Trophoblast cell (in vitro differentiated cells and primary cell): Measurements from ENCODE around the gene PHF12.

Experiments
- DNase-seq, 2 donors: peaks; one replicate each; pipeline ENCODE4 v3.0.0-alpha.2; 2016
- H2AFZ ChIP-seq: 2 replicates; pipeline ENCODE4 v1.6.1; 2013; ENCODE audit warnings: low read length, moderate library complexity, mild to moderate bottlenecking; ENCODE audit not compliant: insufficient read depth, poor library complexity
- H2AK5ac ChIP-seq: 2 replicates; pipeline ENCODE4 v1.6.1; 2013; ENCODE audit warnings: mild to moderate bottlenecking, low read length
- H2BK120ac ChIP-seq: 2 replicates; pipeline ENCODE4 v1.6.1; 2013; ENCODE audit warnings: low read length, mild to moderate bottlenecking, moderate library complexity; ENCODE audit not compliant: insufficient read depth, poor library complexity
- H2BK12ac ChIP-seq: 2 replicates; pipeline ENCODE4 v1.6.1; 2013; ENCODE audit warnings: mild to moderate bottlenecking, low read length, moderate library complexity
- H2BK5ac ChIP-seq: 2 replicates; pipeline ENCODE4 v1.6.1; 2013; ENCODE audit warnings: low read length, low read depth, moderate library complexity, mild to moderate bottlenecking; ENCODE audit not compliant: poor library complexity
- H3K14ac ChIP-seq: 2 replicates; pipeline ENCODE4 v1.6.1; 2013; ENCODE audit warnings: mild to moderate bottlenecking, low read length
- H3K18ac ChIP-seq: 2 replicates; pipeline ENCODE4 v1.6.1; 2013; ENCODE audit warnings: mild to moderate bottlenecking, low read length
- H3K23ac ChIP-seq: 2 replicates; pipeline ENCODE4 v1.6.1; 2013; ENCODE audit warnings: low read length
- H3K27ac ChIP-seq: 2 replicates; pipeline ENCODE4 v1.5.1; 2013; ENCODE audit warnings: low read depth, mild to moderate bottlenecking, inconsistent platforms, low read length, moderate library complexity
- H3K27me3 ChIP-seq: 2 replicates; pipeline ENCODE4 v1.6.1; 2013; ENCODE audit warnings: inconsistent platforms, mild to moderate bottlenecking, low read length, moderate library complexity; ENCODE audit not compliant: insufficient read depth
- H3K36me3 ChIP-seq, 2 experiments: 1 replicate in 1 of 2; 2 replicates in 1 of 2; pipeline ENCODE4 v1.6.1; 2013; ENCODE audit warnings: low read length in 2 of 2, mild to moderate bottlenecking in 2 of 2, moderate library complexity in 1 of 2; ENCODE audit not compliant: insufficient read depth in 2 of 2, control insufficient read depth in 1 of 2
- H3K4ac ChIP-seq: 2 replicates; pipeline ENCODE4 v1.6.1; 2013; ENCODE audit warnings: low read depth, mild to moderate bottlenecking, low read length, moderate library complexity
- H3K4me1 ChIP-seq, 2 experiments: 1 replicate in 1 of 2; 2 replicates in 1 of 2; pipeline ENCODE4 v1.6.1; 2013; ENCODE audit warnings: low read length in 2 of 2, mild to moderate bottlenecking in 2 of 2, moderate library complexity in 1 of 2; ENCODE audit not compliant: insufficient read depth in 2 of 2, control insufficient read depth in 1 of 2
- H3K4me2 ChIP-seq: 2 replicates; pipeline ENCODE4 v1.6.1; 2013; ENCODE audit warnings: inconsistent platforms, mild to moderate bottlenecking, low read length, moderate library complexity
- H3K4me3 ChIP-seq: 2 replicates; pipeline ENCODE4 v1.5.1; 2013; ENCODE audit warnings: mild to moderate bottlenecking, low read depth, low read length, inconsistent platforms
- H3K79me1 ChIP-seq: one replicate; pipeline ENCODE4 v1.6.1; 2013; ENCODE audit warnings: low read length
- H3K79me2 ChIP-seq: 2 replicates; pipeline ENCODE4 v1.6.1; 2013; ENCODE audit warnings: low read length, mild to moderate bottlenecking; ENCODE audit not compliant: control insufficient read depth, insufficient read depth, poor library complexity
- H3K9ac ChIP-seq: 2 replicates; pipeline ENCODE4 v1.6.1; 2013; ENCODE audit warnings: mild to moderate bottlenecking, low read length
- H3K9me3 ChIP-seq: 2 replicates; pipeline ENCODE4 v1.6.1; 2013; ENCODE audit warnings: low read depth, mild to moderate bottlenecking, control low read depth, inconsistent platforms, low read length; ENCODE audit not compliant: insufficient read depth
- H4K12ac ChIP-seq: 2 replicates; pipeline ENCODE4 v1.6.1; 2013; ENCODE audit warnings: low read depth, mild to moderate bottlenecking, low read length, moderate library complexity
- H4K8ac ChIP-seq: 2 replicates; pipeline ENCODE4 v1.6.1; 2013; ENCODE audit warnings: low read depth, mild to moderate bottlenecking, low read length, moderate library complexity
- H4K91ac ChIP-seq: one replicate; pipeline ENCODE4 v1.6.1; 2013; ENCODE audit warnings: low read depth, mild to moderate bottlenecking, low read length, moderate library complexity
- WGBS: extraction: QIAGEN DNeasy Blood & Tissue Kit; methylation state at CpG from one replicate; pipeline ENCODE4 v1.1.7; 2013; ENCODE audit warnings: missing lambda C conversion rate; ENCODE audit not compliant: insufficient read length, insufficient coverage; ENCODE audit errors: extremely low coverage; 5-methylcytosine and 5-hydroxymethylcytosine counted together

The PHF12 gene

GRCh38 chr17:28901866-28902818, 49.2 kb downstream of the PHF12 start:
- WGBS = no CpG with 5 or more reads among the region's 62 CpGs
- H3K4me2 ChIP-seq = peak overlapping the region; percentile 85
- H3K9me3 ChIP-seq = peaks cover 4% of the 10 kb centered on the region
- H4K12ac ChIP-seq = peak overlapping the region; percentile 76
- H3K27ac ChIP-seq = peak overlapping the region; percentile 82
- H2BK12ac ChIP-seq = peak overlapping the region; percentile 39
- peak overlapping the region; percentile 80 for H3K14ac ChIP-seq
- peak overlapping the region; percentile 87 for H3K18ac ChIP-seq
- peak overlapping the region; percentile 82 for H4K91ac ChIP-seq
- H3K79me2 ChIP-seq = peaks cover 10% of the 10 kb centered on the region
- peak overlapping the region; percentile 74 for H2BK5ac ChIP-seq
- peak in 1 of 2 donors; percentile 69 for DNase-seq
- H3K23ac ChIP-seq = no peak overlapping the region
- H3K9ac ChIP-seq = peak overlapping the region; percentile 82
- peak overlapping the region; percentile 77 for H4K8ac ChIP-seq
- peaks cover 16 to 24% of the 10 kb centered on the region in 2 experiments for H3K36me3 ChIP-seq
- H3K4me3 ChIP-seq = peak overlapping the region; percentile 83
- no peaks in the 10 kb centered on the region for H3K27me3 ChIP-seq
- peak overlapping the region; percentile 77 for H2AFZ ChIP-seq
- peaks cover 9 to 14% of the 10 kb centered on the region in 2 experiments for H3K4me1 ChIP-seq
- H2BK120ac ChIP-seq = peak overlapping the region; percentile 73
- H3K4ac ChIP-seq = peak overlapping the region; percentile 60
- peak overlapping the region; percentile 61 for H2AK5ac ChIP-seq
- H3K79me1 ChIP-seq = peaks cover 10% of the 10 kb centered on the region

GRCh38 chr17:28900986-28901726, 50.2 kb downstream of the PHF12 start:
- WGBS = no CpG with 5 or more reads among the region's 24 CpGs
- Histone ChIP-seq H3K4me1 (peaks cover 13 to 18% of the 10 kb centered on the region in 2 experiments), H3K14ac (no peak overlapping the region), H4K8ac (no peak overlapping the region), H3K9ac (no peak overlapping the region), H2AK5ac (no peak overlapping the region), H3K27me3 (no peaks in the 10 kb centered on the region), H3K79me1 (peaks cover 13% of the 10 kb centered on the region), H4K91ac (no peak overlapping the region), H2AFZ (no peak overlapping the region), H4K12ac (no peak overlapping the region), H3K4me3 (no peak overlapping the region), H3K36me3 (peaks cover 6 to 14% of the 10 kb centered on the region in 2 experiments), H3K27ac (no peak overlapping the region), H2BK5ac (no peak overlapping the region), H2BK120ac (no peak overlapping the region), H3K4ac (no peak overlapping the region), H2BK12ac (no peak overlapping the region), H3K9me3 (no peaks in the 10 kb centered on the region), H3K23ac (no peak overlapping the region), H3K18ac (peak overlapping the region; percentile 41), H3K79me2 (peaks cover 14% of the 10 kb centered on the region), H3K4me2 (no peak overlapping the region)
- DNase-seq = no peak

- no peak overlapping the region for H4K91ac ChIP-seq
- peaks cover 4 to 10% of the 10 kb centered on the region in 2 experiments for H3K36me3 ChIP-seq
- no peak overlapping the region for H3K18ac ChIP-seq
- no peak overlapping the region for H3K23ac ChIP-seq
- H3K14ac ChIP-seq = no peak overlapping the region
- H3K4me2 ChIP-seq = no peak overlapping the region
- no peak overlapping the region for H2BK12ac ChIP-seq
- H2AFZ ChIP-seq = no peak overlapping the region
- no peak overlapping the region for H2BK120ac ChIP-seq
- no peak overlapping the region for H3K4ac ChIP-seq
- no CpG with 5 or more reads among the region's 5 CpGs for WGBS
- H3K27ac ChIP-seq = no peak overlapping the region
- no peak overlapping the region for H4K8ac ChIP-seq
- no peak overlapping the region for H2BK5ac ChIP-seq
- no peak overlapping the region for H3K4me3 ChIP-seq
- H3K79me2 ChIP-seq = peaks cover 14% of the 10 kb centered on the region
- no peak overlapping the region for H3K9ac ChIP-seq
- no peak overlapping the region for H2AK5ac ChIP-seq
- no peaks in the 10 kb centered on the region for H3K27me3 ChIP-seq
- no peak for DNase-seq
- H3K9me3 ChIP-seq = no peaks in the 10 kb centered on the region
- peaks cover 12 to 20% of the 10 kb centered on the region in 2 experiments for H3K4me1 ChIP-seq
- H3K79me1 ChIP-seq = peaks cover 13% of the 10 kb centered on the region
- no peak overlapping the region for H4K12ac ChIP-seq
These were observed 52.0 kb downstream of the PHF12 start for GRCh38 chr17:28899212-28899815.

DNA sequence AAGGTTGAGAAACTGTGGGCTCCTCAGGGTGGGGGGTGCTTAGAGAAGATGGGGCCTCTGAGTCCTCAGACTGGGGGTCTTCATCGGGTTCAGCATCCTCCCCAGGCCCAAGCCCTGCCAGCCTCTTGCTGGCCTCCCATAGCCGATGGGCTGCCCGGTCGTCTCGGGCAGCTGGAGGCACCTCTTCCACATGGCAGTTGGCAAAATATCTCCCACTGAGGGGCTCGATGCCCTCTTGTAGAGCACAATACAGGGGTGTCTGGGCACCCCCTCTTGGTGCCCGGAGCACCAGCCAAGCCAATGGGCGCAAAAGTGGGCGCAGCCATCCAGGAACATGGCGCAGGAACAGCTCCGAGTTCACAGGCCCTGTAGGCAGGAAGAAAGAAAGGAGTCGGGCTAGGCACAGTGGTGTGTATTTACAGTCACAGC, 52.8 kb downstream of the PHF12 start:
- H3K4me1 ChIP-seq = peaks cover 12 to 20% of the 10 kb centered on the region in 2 experiments
- H3K4me3 ChIP-seq = no peak overlapping the region
- no CpG with 5 or more reads among the region's 12 CpGs for WGBS
- peak in 1 of 2 donors; percentile 21 for DNase-seq
- no peak overlapping the region for H3K4ac ChIP-seq
- no peak overlapping the region for H3K14ac ChIP-seq
- H3K79me2 ChIP-seq = peaks cover 14% of the 10 kb centered on the region
- no peaks in the 10 kb centered on the region for H3K9me3 ChIP-seq
- H3K27me3 ChIP-seq = no peaks in the 10 kb centered on the region
- H3K9ac ChIP-seq = no peak overlapping the region
- no peak overlapping the region for H2BK12ac ChIP-seq
- no peak overlapping the region for H3K18ac ChIP-seq
- H2AK5ac ChIP-seq = no peak overlapping the region
- H4K12ac ChIP-seq = no peak overlapping the region
- peaks cover 4 to 10% of the 10 kb centered on the region in 2 experiments for H3K36me3 ChIP-seq
- no peak overlapping the region for H4K91ac ChIP-seq
- no peak overlapping the region for H2AFZ ChIP-seq
- no peak overlapping the region for H3K27ac ChIP-seq
- H3K79me1 ChIP-seq = peaks cover 13% of the 10 kb centered on the region
- no peak overlapping the region for H2BK120ac ChIP-seq
- H3K23ac ChIP-seq = no peak overlapping the region
- no peak overlapping the region for H4K8ac ChIP-seq
- no peak overlapping the region for H2BK5ac ChIP-seq
- no peak overlapping the region for H3K4me2 ChIP-seq
